Middle frontal gyrus (tissue), 1 donor: Measurements from ENCODE around the gene SCAMP2.

Source experiments
- DNase-seq: peaks from one replicate; pipeline ENCODE4 v3.0.0-alpha.2; 2015; ENCODE audit warnings: low spot score; ENCODE audit errors: extremely low spot score

SCAMP2 gene

GRCh38 chr15:74821790-74822158 is 51.4 kb downstream of the SCAMP2 start:
- no peak for DNase-seq

GRCh38 chr15:74821091-74821789 is 51.9 kb downstream of the SCAMP2 start:
- no peak for DNase-seq

GRCh38 chr15:74820056-74820455 is 53.1 kb downstream of the SCAMP2 start:
- DNase-seq: no peak

- DNase-seq: no peak
Measured at GRCh38 chr15:74817370-74817737, 55.8 kb downstream of the SCAMP2 start.

GRCh38 chr15:74816624-74817369 is 56.4 kb downstream of the SCAMP2 start:
- no peak for DNase-seq

- DNase-seq: no peak
Measured at GRCh38 chr15:74815961-74816360, 57.2 kb downstream of the SCAMP2 start.

GRCh38 chr15:74815121-74815934 is 57.8 kb downstream of the SCAMP2 start:
- no peak for DNase-seq

- DNase-seq: no peak
Measured at GRCh38 chr15:74812533-74812932, 60.6 kb downstream of the SCAMP2 start, which contains the start of gene LMAN1L. Gene LMAN1L (plus strand): TSS chr15:74812835. CDS start chr15:74812855, 20 bp downstream.

GRCh38 chr15:74809956-74810355 is 63.2 kb downstream of the SCAMP2 start:
- DNase-seq: no peak

- no peak for DNase-seq
Measured at GRCh38 chr15:74809242-74809641, 63.9 kb downstream of the SCAMP2 start.

- DNase-seq: no peak
Measured at GRCh38 chr15:74808840-74809229, 64.3 kb downstream of the SCAMP2 start.

- DNase-seq: no peak
Measured at GRCh38 chr15:74808078-74808839, 64.9 kb downstream of the SCAMP2 start.

- DNase-seq: no peak
Measured at GRCh38 chr15:74807282-74807681, 65.9 kb downstream of the SCAMP2 start.

- no peak for DNase-seq
Measured at GRCh38 chr15:74804935-74805334, 68.2 kb downstream of the SCAMP2 start.

- no peak for DNase-seq
Measured at GRCh38 chr15:74802862-74803447, 70.2 kb downstream of the SCAMP2 start.

GRCh38 chr15:74802290-74802689 is 70.9 kb downstream of the SCAMP2 start:
- DNase-seq: no peak

- no peak for DNase-seq
Measured at GRCh38 chr15:74801311-74801997, 71.7 kb downstream of the SCAMP2 start.

GRCh38 chr15:74800559-74801094 is 72.5 kb downstream of the SCAMP2 start:
- DNase-seq: no peak

GRCh38 chr15:74799856-74800558 is 73.2 kb downstream of the SCAMP2 start:
- DNase-seq: no peak
